Right lobe of liver (tissue), 4 donors: ENCODE results near the gene FAM177B.
"Not testable (repeated sequence)": the region's sequence is repeated elsewhere in the genome, so short reads cannot be mapped to it uniquely, and the experiment has no call there.

Experiments used
- POLR2A ChIP-seq: fragments of 450-650 bp; IDR thresholded peaks from one replicate; pipeline ENCODE4 v1.6.1; 2017; ENCODE audit warnings: antibody characterized with exemption, mild to moderate bottlenecking
- TF ChIP-seq, protein P1 (sequence below), 4 donors: fragments of 200-600 bp in 3 of 4; fragments of 450-650 bp in 1 of 4; IDR thresholded peaks; one replicate each; pipeline versions ENCODE4 v1.5.1 to v1.8.0; 2016 to 2022; ENCODE audit warnings: antibody characterized with exemption in 4 of 4, mild to moderate bottlenecking in 2 of 4
- donor health status: DM: no; HTN: no; CAD: no.
- donor health status: DM: no; HTN: no; CAD: no.
- donor health status: DM: no; HTN: yes; CAD: no.

DNA sequence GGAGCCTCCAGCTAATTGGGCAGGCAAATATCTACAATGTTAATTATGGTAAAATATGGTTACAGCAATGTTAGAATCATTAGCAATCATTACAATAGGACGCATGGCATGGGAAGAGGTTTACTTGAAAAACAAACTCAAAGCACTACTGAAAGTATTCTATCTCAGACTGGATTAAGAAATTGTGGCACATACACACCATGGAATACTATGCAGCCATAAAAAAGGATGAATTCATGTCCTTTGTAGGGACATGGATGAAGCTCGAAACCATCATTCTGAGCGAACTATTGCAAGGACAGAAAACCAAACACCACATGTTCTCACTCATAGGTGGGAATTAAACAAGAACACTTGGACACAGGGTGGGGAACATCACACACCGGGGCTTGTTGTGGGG, 25.2 kb downstream of the FAM177B start:
- TF ChIP-seq, protein P1, sequence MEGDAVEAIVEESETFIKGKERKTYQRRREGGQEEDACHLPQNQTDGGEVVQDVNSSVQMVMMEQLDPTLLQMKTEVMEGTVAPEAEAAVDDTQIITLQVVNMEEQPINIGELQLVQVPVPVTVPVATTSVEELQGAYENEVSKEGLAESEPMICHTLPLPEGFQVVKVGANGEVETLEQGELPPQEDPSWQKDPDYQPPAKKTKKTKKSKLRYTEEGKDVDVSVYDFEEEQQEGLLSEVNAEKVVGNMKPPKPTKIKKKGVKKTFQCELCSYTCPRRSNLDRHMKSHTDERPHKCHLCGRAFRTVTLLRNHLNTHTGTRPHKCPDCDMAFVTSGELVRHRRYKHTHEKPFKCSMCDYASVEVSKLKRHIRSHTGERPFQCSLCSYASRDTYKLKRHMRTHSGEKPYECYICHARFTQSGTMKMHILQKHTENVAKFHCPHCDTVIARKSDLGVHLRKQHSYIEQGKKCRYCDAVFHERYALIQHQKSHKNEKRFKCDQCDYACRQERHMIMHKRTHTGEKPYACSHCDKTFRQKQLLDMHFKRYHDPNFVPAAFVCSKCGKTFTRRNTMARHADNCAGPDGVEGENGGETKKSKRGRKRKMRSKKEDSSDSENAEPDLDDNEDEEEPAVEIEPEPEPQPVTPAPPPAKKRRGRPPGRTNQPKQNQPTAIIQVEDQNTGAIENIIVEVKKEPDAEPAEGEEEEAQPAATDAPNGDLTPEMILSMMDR (IDR thresholded peaks at IDR 0.05), result not testable (repeated sequence)
- TF ChIP-seq POLR2A, result not testable (repeated sequence)
